Activated CD8-positive, alpha-beta memory T cell treated with anti-CD3 and anti-CD28 coated beads for 36 hours (primary cell): ENCODE measurements around the gene PTBP1. TPM values are rescaled to one million over a fixed set of nuclear protein-coding genes. Genes with fewer than 3 reads are reported as not detected.

Source experiments
- CTCF ChIA-PET: fragments of 350-600 bp; sonication (Branson Sonifier 250); formaldehyde crosslinking; loops from one replicate; lab custom pipeline; 2021; ENCODE audit warnings: antibody characterized with exemption; lab: Charles Lee
- POLR2A ChIA-PET: fragments of 350-600 bp; sonication (Branson Sonifier 250); formaldehyde crosslinking; loops from one replicate; lab custom pipeline; 2021; ENCODE audit warnings: antibody characterized with exemption; lab: Charles Lee
- total RNA-seq, 2 experiments: library from RNA; stranded (reverse); gene quantifications; one replicate each; pipeline ENCODE4 v1.2.3, GENCODE V29; 2021

PTBP1 gene
- total RNA-seq: 100 to 1,000 TPM; 872 to 908 TPM

- CTCF ChIA-PET: interaction anchor here (0.9 kb wide), 1 partner anchor 66 kb away, joined by 3 read pairs; no protein-coding TSS in a partner anchor
- POLR2A ChIA-PET: interaction anchor here (0.5 to 1.6 kb wide), 2 partner anchors 8 to 113 kb away, joined by 4 to 5 read pairs; no protein-coding TSS in a partner anchor
Observed at GRCh38 chr19:796692-797527, at the start of gene PTBP1. PTBP1 (plus strand) TSS chr19:797452; CDS start chr19:797498, 46 bp downstream.

GRCh38 chr19:748274-748598 lies 49.0 kb upstream of the PTBP1 start:
- CTCF ChIA-PET: no interaction called here
- POLR2A ChIA-PET: no interaction called here

- ChIA-PET POLR2A (no interaction called here), CTCF (interaction anchor here (0.8 kb wide), 1 partner anchor 13 kb away, joined by 3 read pairs; no protein-coding TSS in a partner anchor)
Observed at GRCh38 chr19:749811-750210, 47.4 kb upstream of the PTBP1 start.

- CTCF ChIA-PET: no interaction called here
Observed at GRCh38 chr19:750640-751423, 46.4 kb upstream of the PTBP1 start, which contains the start of gene MISP. MISP (plus strand) TSS chr19:751112; CDS start chr19:756947, 5,835 bp downstream.

GRCh38 chr19:751501-752341 lies 45.5 kb upstream of the PTBP1 start:
- POLR2A ChIA-PET: no interaction called here
- CTCF ChIA-PET: no interaction called here

More at GRCh38 chr19:750640-751423, 46.4 kb upstream of the PTBP1 start, which contains the start of gene MISP:
- POLR2A ChIA-PET: no interaction called here

GRCh38 chr19:752652-753517 lies 44.4 kb upstream of the PTBP1 start:
- ChIA-PET CTCF (interaction anchor here (0.6 kb wide), 1 partner anchor 72 kb away, joined by 3 read pairs; no protein-coding TSS in a partner anchor), POLR2A (no interaction called here)

GRCh38 chr19:754530-754929 lies 42.7 kb upstream of the PTBP1 start:
- ChIA-PET POLR2A (no interaction called here), CTCF (no interaction called here)

GRCh38 chr19:755063-755462 lies 42.2 kb upstream of the PTBP1 start:
- CTCF ChIA-PET: no interaction called here

GRCh38 chr19:756236-756635 lies 41.0 kb upstream of the PTBP1 start:
- CTCF ChIA-PET: no interaction called here
- POLR2A ChIA-PET: no interaction called here

More at GRCh38 chr19:755063-755462, 42.2 kb upstream of the PTBP1 start:
- POLR2A ChIA-PET: no interaction called here

GRCh38 chr19:756821-757688 lies 40.2 kb upstream of the PTBP1 start:
- ChIA-PET POLR2A (no interaction called here), CTCF (no interaction called here)

GRCh38 chr19:757811-758668 lies 39.2 kb upstream of the PTBP1 start:
- CTCF ChIA-PET: no interaction called here
- POLR2A ChIA-PET: no interaction called here

GRCh38 chr19:763181-763580 lies 34.1 kb upstream of the PTBP1 start:
- ChIA-PET CTCF (no interaction called here), POLR2A (interaction anchor here (0.6 kb wide), 1 partner anchor 39 kb away, joined by 5 read pairs; no protein-coding TSS in a partner anchor)

- POLR2A ChIA-PET: no interaction called here
- CTCF ChIA-PET: interaction anchor here (0.6 kb wide), 1 partner anchor 159 kb away, joined by 4 read pairs; no protein-coding TSS in a partner anchor
Observed at GRCh38 chr19:763869-764268, 33.4 kb upstream of the PTBP1 start.

- CTCF ChIA-PET: interaction anchor here (0.6 kb wide), 2 partner anchors 110 to 158 kb away, joined by 3 to 4 read pairs; no protein-coding TSS in a partner anchor
- POLR2A ChIA-PET: no interaction called here
Observed at GRCh38 chr19:764301-764700, 33.0 kb upstream of the PTBP1 start.

GRCh38 chr19:765179-765738 lies 32.0 kb upstream of the PTBP1 start:
- CTCF ChIA-PET: no interaction called here
- POLR2A ChIA-PET: no interaction called here

GRCh38 chr19:768424-768823 lies 28.8 kb upstream of the PTBP1 start:
- ChIA-PET CTCF (no interaction called here), POLR2A (no interaction called here)
